HG02870 (cell line): ENCODE measurements around the gene RETN.

Experiments
- ATAC-seq: cut with Tn5 transposase; IDR thresholded peaks from one replicate; pipeline ENCODE4 v1.9.1; 2021; ENCODE audit warnings: mild to moderate bottlenecking, moderate library complexity; ENCODE audit not compliant: unreplicated experiment

Gene RETN

DNA sequence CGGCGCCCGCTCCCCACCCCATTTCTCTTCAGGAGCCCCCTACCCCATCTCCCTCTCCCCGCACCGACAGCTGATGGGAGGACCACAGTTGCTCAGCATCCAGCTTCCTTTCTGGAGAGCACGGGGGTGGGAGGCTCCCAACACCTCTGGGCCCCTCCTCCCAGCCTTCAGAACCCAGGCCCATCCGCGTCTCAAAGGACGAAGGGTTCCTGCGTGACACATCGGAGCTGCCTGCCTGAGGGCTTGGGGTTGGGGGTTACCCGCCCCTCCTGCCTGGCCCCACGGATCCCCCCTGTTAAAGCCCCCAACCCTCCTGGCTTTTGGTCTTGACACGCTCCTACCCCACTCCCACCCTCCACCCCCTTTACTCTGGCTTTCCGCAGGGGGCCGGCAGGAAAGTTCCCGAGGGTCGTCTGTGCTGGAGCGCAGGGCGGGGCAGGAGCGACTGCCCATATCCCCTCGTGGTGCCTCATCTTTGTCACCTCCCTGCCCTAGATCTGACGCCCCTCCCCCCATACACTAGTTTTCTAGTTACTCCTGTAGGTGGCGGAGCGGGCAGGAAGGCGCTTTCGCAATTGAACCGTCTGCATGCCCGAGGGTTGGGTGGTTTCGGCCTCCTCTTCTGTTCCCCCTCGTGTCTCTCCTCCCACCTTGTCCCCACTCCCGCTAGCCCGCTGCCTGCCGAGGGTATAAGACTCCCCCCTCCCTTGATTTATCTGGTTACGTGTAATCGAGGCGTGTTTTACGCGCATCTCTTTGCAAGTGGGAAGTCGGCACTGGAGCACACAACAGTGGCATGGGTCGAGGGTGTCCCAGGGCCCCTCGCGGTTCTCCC lies 12.7 kb downstream of the RETN start:
- no peak for ATAC-seq

DNA sequence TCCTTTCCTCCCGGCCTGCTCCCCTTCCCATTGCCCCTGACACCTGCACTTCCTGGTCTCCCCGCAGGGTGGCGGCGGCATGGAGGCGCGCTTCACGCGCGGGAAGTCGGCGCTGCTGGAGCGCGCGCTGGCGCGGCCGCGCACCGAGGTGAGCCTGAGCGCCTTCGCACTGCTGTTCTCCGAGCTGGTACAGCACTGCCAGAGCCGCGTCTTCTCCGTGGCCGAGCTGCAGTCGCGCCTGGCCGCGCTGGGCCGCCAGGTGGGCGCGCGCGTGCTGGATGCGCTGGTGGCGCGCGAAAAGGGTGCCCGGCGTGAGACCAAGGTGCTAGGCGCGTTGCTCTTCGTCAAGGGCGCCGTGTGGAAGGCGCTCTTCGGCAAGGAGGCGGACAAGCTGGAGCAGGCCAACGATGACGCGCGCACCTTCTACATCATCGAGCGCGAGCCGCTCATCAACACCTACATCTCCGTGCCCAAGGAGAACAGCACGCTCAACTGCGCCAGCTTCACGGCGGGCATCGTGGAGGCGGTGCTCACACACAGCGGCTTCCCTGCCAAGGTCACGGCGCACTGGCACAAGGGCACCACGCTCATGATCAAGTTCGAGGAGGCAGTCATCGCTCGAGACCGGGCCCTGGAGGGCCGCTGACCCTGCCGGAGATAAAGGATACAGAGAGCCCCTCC lies 13.5 kb downstream of the RETN start:
- no peak for ATAC-seq

DNA sequence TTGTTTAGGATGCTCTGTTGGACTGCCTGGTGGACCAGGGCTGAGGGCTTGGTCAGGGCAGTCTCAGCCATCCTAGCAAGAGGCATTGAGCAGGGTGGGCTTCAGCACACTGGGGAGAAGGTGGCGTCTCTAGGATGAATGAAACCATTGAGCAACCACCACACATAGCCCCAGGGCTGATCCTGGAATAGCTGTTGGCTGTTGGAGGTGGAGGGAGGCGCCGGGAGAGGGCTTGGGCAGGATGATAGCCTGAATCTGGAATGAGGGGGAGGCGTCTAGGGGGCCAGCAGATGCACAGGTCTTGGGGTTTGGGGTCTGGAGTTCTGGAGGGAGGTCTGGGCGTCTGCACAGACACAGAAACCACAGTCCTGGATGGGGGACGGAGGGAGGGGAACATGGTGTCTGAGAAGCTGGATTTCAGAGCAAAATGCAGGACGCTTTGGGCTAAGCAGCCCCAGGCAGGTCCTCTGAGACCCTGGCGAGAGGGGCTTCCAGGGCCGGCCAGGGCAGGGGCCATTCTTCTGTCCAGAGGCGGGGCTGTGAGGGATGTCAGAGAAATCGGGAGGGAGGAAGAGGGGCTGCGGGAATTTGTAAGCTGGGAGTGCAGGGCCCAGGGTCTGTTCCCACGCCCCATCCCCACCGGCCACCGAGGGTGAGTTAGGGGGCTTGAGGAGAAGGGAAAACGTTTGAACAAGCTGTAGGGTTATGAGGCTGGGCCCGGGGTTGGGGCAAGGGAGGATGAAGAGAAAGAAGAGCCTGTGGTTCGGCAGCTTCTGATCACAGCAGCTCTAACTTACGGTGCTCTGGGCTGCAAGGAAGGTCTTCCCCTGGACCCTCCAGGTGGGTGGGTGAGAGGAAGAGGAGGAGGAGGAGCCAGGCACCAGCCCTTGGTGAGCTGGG lies 16.9 kb downstream of the RETN start:
- ATAC-seq = no peak

DNA sequence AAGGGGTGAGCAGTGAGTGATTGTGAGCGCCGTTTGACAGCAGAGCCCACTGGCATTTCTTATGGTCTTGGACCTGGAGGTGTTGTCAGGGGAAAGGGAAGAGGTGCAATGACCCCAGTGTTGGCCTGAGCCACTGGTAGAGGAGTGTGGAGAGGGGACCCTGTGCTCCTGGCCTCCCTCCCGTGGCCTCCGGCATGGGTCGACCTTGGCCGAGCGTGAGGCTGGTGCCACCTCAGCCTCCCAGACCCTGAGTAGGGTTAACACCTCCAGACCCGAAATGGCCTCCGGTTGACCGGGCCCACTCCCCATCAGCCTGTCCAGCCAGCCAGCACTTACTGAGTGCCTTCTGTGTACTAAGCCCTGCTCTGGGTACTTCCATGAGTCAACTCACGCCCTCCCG lies 18.3 kb downstream of the RETN start:
- no peak for ATAC-seq

DNA sequence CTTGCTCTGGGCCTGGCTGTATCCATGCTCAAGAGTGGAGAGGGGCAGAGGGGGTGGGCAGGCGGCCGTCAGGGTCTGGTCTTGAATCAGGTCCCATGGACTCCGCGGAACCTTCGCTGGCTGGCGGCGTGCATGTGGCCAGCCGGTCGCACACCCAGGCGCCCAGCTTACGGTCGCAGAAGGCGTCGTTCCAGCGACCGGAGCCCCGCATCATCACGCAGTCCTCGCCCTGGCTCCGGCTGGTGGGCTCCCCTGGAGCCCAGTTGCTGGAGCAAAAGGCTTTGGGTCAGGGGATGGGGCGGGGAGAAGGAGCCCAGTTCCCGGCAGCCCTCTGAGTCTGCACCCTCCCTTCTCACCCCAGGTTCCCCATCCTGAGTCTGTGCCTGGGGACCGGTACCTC lies 20.3 kb downstream of the RETN start:
- no peak for ATAC-seq

DNA sequence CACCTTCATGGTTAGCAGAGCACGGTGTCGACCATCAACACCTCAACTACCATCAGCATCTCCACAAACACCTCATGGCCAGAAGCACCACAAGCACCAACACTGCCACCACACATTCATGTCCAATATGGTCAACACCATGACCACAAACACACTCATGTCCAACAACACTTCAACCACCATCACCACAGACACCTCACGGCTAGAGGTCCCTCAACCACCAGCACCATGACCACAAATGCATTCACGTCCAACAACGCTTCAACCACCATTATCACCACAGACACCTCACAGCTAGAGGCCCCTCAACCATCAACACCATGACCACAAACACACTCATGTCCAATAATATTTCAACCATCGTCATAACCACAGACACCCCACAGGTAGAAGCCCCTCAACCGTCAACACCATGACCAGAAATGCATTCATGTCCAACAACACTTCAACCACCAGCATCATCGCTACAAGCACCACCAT lies 22.0 kb downstream of the RETN start:
- ATAC-seq = no peak

DNA sequence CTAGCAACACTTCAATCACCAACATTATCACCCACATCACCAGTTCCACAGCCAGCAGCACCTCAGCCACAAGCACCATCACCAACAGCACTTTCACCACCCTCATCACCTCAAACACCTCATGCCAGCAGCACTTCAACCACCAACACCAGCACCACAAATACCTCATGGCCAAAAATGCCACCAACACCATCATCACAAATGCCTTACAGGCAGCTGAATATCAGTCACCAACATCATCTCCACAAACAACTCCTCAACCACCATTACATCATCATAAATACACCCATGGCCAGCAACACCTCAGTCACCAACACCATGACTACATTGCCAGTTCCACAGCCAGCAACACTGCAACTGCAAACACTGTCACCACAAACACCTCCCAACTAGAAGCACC lies 22.6 kb downstream of the RETN start:
- no peak for ATAC-seq

DNA sequence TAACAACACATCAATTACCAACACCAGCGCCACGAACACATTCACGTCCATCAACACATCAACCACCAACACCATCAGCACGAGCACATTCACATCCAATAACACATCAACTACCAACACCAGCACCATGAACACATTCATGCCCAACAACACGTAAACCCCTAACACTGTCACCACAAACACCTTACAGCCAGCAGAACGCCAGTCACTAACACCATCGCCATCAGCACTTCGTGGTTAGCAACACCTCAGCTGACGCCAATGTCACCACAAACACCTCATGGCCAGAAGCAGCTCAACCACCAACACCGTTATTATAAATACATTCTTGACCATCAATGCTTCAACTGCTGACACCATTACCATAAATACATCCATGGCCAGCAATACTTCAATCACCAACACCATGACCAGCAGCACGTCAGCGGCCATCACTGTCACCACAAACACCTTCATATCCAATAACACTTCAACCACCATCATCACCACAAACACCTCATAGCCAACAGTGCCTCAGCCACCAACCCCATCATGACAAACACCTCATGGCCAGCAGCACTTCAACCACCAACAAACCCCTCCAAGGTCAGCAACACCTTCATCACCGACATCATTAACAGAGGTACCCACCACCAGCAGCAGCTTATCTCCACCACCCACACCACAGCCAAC lies 23.7 kb downstream of the RETN start:
- ATAC-seq = no peak

DNA sequence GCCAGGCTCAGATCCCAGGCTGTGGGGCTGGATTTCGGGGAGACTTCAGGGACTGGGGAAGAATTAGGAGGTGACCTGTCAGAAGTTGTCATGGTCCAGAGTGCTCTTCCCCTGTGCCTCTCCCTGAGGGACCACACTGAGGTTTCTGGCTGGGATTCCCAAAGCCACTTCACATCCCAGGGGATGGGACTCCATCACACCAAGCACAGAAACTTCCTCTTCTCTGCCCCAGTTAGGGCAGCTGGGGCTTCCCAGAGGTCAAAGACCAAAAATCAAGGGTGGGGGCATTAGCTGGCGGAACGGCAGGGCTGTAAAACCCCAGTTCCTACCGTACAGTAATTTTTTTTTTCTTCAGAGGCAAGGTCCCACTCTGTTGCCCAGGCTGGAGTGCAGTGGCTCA lies 25.6 kb downstream of the RETN start:
- no peak for ATAC-seq

DNA sequence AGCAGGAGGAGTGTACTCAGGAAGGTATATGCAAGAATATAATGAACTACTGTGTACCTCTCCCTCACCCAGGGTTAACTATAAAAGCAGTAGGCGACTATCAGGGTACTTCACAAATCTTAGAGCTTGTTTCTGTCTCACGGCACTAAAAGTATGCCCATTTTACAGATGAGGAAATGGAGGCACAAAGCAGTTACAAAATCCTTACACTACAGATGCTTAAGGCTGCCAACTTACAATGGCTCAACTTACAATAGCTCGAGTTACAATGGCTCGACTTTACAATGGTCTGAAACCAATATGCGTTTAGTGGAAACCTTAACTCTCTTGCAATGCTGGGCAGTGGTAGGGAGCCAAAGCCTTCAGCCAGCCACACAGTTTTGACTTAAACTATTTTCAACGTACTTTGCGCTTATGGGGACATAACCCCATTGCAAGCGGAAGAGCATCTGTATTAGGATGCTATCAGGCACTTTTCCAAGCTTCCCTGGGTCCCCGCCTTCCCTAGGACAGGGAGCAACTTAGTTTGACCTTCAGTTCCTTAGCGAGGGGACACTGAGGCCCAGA lies 29.0 kb downstream of the RETN start:
- no peak for ATAC-seq

DNA sequence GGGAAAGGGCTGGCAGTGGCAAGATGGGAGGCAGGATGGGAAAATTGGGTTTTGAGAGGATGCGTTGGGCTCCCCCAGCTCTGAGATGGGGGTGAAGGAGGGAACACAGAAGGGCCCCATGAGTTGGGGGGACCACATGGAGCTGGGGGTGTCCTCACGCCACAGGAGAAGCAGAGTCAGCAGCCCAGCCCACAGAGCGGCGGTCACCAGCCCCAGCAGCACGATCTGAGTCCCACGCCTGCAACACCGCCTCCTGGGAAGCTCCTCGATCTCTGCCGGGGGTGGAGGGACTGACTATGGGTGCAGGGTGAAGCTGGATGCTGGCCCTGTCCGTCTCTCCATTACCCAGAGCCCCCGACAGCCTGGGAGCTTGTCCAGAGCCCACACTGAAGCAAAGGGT lies 29.7 kb downstream of the RETN start:
- ATAC-seq = no peak

DNA sequence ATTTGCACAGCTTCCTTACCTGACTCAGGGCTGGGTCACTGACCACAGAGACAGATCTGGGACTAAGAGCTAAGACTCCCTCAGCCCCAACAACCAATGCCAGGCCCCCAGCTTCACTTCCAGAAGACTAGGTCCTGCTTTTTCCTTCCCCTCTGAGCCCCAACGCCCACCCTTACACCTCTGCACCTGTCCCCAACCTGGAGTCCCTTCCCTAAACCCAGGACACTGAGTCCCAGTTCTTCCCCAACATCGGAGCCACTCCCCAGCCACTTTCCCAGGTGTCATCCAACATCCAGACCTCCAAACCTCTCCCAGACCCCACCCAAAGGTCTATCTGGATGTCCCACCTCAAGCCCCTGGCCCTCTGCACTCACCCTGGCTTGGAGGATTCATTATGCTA lies 30.2 kb downstream of the RETN start:
- ATAC-seq = no peak

DNA sequence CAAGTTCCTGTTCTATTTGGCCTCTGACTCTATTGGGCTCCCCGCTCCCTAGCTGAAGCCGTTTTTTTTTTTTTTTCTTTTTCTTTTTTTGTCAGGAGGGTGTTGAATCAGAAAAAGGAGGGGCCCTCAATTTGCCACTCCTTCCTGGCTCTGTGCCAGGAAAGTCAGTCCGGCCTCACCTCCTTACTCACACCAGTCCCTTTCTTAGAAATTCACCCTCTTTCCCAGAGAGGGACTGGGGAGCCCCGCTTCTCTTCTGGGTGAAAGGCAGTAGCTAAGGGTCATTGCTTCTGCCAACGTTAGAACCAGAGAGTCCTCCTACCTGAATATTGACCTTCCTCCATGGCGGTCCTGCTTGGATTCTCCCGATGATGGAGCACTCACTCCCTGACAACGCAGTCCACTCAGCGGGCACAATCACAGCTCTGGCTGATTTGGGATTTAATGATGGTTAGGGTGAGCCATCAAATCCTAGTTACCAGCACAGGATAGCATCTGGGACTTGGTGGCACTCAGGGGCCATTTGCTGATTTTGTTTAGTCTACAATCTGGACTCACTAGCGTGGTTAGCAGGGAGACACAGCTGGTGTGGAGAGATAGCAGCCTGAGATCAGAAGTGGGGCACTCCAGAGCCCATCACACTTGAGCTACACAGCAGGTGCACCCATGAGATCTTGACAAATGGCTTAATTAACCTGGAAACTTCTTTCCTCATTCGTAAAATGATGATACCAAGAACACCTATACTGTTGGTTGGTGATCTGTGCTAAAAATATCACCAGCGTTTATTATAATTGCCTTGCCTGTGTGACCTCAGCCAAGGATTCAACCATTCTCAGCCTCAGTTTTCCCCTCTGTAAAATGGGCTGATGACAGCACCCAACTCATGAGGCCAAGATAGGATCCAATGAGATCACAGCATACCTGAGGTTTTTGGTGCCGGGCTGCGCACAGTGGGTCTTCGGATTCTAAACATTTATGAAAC lies 30.9 kb downstream of the RETN start:
- no peak for ATAC-seq

DNA sequence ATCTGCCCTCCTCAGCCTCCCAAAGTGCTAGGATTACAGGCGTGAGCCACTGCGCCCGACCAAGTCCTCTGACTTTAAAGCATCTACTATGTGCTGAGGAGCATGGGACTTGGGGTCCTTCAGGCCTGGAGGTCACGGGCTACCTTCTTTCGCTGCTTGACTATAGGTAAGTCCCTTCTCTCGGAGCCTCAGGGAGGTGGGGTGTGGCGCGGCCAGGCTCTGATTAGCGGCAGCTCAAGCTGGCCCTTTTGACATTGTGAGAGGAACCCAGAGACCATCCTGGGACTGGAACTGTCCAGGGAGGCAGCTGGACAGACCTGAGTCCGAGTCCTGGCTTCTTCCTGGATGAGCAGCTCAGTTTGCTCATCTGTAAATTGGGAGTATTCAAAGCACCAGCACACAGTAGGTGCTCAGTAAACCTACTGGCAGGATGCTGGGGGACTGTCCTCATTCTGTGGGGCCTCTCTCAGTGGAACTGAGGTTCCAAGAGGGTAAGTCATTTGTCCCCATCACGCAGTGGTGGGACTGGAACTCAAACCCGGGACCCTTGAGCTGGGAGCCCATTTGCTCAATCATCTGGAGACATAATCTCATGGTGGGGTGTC lies 32.3 kb downstream of the RETN start:
- ATAC-seq = no peak

DNA sequence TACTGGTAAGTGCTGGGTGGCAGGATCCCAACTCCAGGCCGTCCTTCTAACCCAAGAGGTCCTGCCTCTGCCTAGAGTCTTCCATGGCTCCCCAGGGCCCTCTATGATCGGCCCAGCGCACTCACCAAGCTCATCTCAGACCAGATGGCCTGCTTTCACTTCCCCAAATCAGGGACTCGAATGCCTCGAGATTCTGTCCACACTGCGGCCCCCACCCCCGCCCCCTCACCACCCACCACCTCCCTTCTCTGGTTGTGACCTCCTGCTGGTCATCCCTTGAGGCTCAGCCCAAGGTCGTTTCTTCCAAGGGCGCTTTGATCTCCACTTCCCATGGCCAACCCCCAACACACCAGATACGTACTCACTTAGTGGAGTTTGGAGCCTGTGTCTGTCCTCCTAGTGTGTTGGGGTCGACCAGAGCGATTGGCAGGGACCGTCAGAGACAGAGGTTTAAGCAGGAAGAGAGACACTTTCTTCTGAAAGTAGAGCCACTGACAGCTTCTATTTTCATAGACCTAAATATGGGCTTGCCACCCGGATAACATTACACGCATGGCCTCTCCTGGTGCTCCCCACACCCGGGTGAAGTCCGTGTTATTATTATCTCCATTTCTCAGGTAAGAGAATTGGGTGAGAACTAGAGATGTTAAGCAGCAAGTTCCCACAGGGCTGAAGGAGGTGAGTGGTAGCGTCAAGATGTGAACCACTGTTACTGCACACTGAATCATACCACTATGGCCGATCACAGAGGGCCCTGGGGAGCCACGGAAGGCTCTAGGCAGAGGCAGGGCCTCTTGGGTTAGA lies 33.0 kb downstream of the RETN start, which contains the start of gene FCER2:
Gene FCER2, minus strand, starts transcription at position 478 of the 804 bp plus-strand sequence. CDS start 2,371 bp downstream, outside the sequence.
- peak; percentile 46 for ATAC-seq

DNA sequence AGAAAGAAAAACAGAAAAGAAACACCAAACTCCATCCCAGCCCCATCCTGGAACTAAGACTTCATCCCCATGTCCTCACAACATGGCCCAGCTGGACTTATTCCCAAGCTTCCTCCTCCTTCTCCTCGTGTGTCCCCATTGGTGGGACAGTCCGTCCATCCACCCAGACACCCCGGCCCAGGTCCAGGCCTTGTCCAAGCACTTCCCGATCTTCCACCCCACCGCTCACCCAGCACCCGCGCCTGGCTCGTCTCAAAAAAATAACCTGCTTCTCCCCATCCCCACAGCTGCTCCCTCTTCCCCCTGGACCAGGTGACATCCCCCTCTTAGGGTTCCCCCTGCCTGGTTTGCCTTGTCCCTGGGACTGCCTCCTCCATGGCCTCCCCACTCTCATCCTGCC lies 34.5 kb downstream of the RETN start:
- no peak for ATAC-seq

DNA sequence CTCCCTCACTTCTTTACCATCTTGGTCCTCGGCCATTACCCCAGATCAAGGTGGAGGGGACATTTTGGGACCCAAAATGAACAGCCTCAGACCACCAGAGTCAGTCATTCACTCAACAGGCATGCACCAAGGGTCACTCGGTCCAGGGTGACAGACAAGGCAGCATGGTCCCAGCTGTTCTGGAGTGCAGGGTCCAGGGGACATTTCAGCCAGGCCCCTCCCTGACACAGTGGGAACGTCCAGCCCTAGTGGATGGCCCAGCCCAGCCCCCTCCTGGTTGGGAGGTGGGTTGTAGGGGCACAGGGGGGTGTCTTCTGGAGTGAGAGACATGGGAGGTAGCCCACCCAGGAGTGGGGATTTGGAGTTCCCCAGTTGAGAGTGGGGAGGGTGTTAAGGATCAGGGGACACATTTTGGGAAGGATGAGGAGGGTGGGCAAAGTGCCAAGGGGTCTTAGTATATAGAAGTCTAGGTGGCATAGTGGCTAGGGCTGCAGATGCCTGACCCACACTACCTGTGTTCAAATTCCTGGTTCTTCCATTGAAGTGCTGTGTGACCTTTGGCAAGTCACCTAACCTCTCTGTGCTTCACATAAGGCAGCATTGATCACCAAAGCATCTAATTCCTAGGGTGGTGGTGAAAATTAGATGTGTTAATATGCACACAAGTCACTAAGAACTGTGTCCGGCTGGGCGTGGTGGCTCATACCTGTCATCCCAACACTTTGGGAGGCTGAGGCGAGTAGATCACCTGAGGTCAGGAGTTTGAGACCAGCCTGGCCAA lies 35.6 kb downstream of the RETN start:
- no peak for ATAC-seq
